Measurements from ENCODE around the gene POU2F2.

DNA sequence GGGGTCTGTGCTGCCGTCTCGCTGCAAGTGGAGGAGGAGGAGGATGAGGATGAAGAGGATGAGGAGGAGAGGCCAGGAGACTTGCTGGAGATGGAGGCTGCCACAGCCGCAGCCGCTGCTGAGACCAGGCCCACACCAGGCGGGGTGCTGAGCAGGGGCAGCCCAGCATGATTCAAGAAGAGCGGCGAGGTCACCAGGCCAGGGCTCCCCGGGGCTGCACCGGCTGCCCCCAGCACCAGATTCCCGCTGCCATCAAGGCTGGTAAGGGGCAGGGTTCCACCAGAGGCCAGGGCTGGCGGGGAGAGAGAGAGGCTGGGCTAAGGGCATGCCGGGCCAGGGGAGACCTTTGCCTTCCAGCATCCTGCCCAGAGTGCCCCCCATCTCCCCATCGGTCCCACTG, 40.9 kb downstream of the POU2F2 start:
- TF ChIP-seq, protein P1, sequence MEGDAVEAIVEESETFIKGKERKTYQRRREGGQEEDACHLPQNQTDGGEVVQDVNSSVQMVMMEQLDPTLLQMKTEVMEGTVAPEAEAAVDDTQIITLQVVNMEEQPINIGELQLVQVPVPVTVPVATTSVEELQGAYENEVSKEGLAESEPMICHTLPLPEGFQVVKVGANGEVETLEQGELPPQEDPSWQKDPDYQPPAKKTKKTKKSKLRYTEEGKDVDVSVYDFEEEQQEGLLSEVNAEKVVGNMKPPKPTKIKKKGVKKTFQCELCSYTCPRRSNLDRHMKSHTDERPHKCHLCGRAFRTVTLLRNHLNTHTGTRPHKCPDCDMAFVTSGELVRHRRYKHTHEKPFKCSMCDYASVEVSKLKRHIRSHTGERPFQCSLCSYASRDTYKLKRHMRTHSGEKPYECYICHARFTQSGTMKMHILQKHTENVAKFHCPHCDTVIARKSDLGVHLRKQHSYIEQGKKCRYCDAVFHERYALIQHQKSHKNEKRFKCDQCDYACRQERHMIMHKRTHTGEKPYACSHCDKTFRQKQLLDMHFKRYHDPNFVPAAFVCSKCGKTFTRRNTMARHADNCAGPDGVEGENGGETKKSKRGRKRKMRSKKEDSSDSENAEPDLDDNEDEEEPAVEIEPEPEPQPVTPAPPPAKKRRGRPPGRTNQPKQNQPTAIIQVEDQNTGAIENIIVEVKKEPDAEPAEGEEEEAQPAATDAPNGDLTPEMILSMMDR (IDR thresholded peaks at IDR 0.05), result no peak
- TF ChIP-seq POLR2A (IDR thresholded peaks at IDR 0.05), result no peak
